Neutrophil (primary cell): ENCODE data around the gene MSI2.

Source experiments
- H3K27ac ChIP-seq: fragments of 200-600 bp; sonication (generic); 2 replicates; pipeline ENCODE4 v1.5.1; 2016; ENCODE audit warnings: mild to moderate bottlenecking, moderate library complexity
- H3K27me3 ChIP-seq: fragments of 200-600 bp; sonication (generic); 2 replicates; pipeline ENCODE4 v1.6.0; 2016; ENCODE audit warnings: mild to moderate bottlenecking
- H3K36me3 ChIP-seq: fragments of 200-600 bp; sonication (generic); 2 replicates; pipeline ENCODE4 v1.5.1; 2017
- H3K4me1 ChIP-seq, 2 experiments: fragments of 200-600 bp in 1 of 2; sonication (generic) in 1 of 2; 1 replicate in 1 of 2; 2 replicates in 1 of 2; pipeline versions ENCODE4 v1.5.1 to v1.6.1; 2013 to 2016; ENCODE audit warnings: low read depth in 1 of 2, low read length in 1 of 2, mild to moderate bottlenecking in 1 of 2, moderate library complexity in 1 of 2; ENCODE audit not compliant: control insufficient read depth in 1 of 2, insufficient read depth in 1 of 2
- H3K4me3 ChIP-seq, 2 experiments: fragments of 200-600 bp in 1 of 2; sonication (generic) in 1 of 2; 1 replicate in 1 of 2; 2 replicates in 1 of 2; pipeline ENCODE4 v1.5.1; 2013 to 2016; ENCODE audit warnings: low read depth in 1 of 2, low read length in 1 of 2, mild to moderate bottlenecking in 1 of 2, moderate library complexity in 1 of 2
- H3K9me3 ChIP-seq: fragments of 200-600 bp; sonication (generic); 2 replicates; pipeline ENCODE4 v1.5.1; 2016
- CTCF ChIP-seq: fragments of 200-600 bp; sonication (generic); IDR thresholded peaks from 2 replicates; pipeline ENCODE4 v1.5.1; 2016; ENCODE audit warnings: antibody characterized with exemption

The MSI2 gene

GRCh38 chr17:57490890-57491289, 234.6 kb downstream of the MSI2 start:
- peaks cover 0 to 6% of the 10 kb centered on the region in 2 experiments for H3K4me1 ChIP-seq
- no peak for TF ChIP-seq CTCF
- no peak overlapping the region for H3K4me3 ChIP-seq
- H3K27me3 ChIP-seq: no peaks in the 10 kb centered on the region
- H3K9me3 ChIP-seq: no peaks in the 10 kb centered on the region
- H3K36me3 ChIP-seq: no peaks in the 10 kb centered on the region
- no peak overlapping the region for H3K27ac ChIP-seq

GRCh38 chr17:57493171-57493570, 236.8 kb downstream of the MSI2 start:
- no peak overlapping the region for H3K27ac ChIP-seq
- no peaks in the 10 kb centered on the region for H3K4me1 ChIP-seq
- no peak overlapping the region for H3K4me3 ChIP-seq
- H3K36me3 ChIP-seq: no peaks in the 10 kb centered on the region
- H3K9me3 ChIP-seq: no peaks in the 10 kb centered on the region
- H3K27me3 ChIP-seq: no peaks in the 10 kb centered on the region
- no peak for TF ChIP-seq CTCF

GRCh38 chr17:57493625-57494024, 237.3 kb downstream of the MSI2 start:
- H3K9me3 ChIP-seq: no peaks in the 10 kb centered on the region
- no peak for TF ChIP-seq CTCF
- no peak overlapping the region for H3K4me3 ChIP-seq
- no peaks in the 10 kb centered on the region for H3K36me3 ChIP-seq
- H3K27ac ChIP-seq: no peak overlapping the region
- no peaks in the 10 kb centered on the region for H3K4me1 ChIP-seq
- H3K27me3 ChIP-seq: no peaks in the 10 kb centered on the region

GRCh38 chr17:57494443-57494842, 238.1 kb downstream of the MSI2 start:
- Histone ChIP-seq H3K9me3 (no peaks in the 10 kb centered on the region), H3K27ac (no peak overlapping the region), H3K27me3 (no peaks in the 10 kb centered on the region), H3K4me1 (no peaks in the 10 kb centered on the region), H3K36me3 (no peaks in the 10 kb centered on the region), H3K4me3 (no peak overlapping the region)
- no peak for TF ChIP-seq CTCF

- H3K27me3 ChIP-seq: no peaks in the 10 kb centered on the region
- H3K4me1 ChIP-seq: no peaks in the 10 kb centered on the region
- no peaks in the 10 kb centered on the region for H3K9me3 ChIP-seq
- no peaks in the 10 kb centered on the region for H3K36me3 ChIP-seq
- no peak overlapping the region for H3K4me3 ChIP-seq
- no peak for TF ChIP-seq CTCF
- H3K27ac ChIP-seq: no peak overlapping the region
Observed at GRCh38 chr17:57495771-57496170, 239.4 kb downstream of the MSI2 start.

GRCh38 chr17:57496382-57496781, 240.1 kb downstream of the MSI2 start:
- Histone ChIP-seq H3K4me3 (no peak overlapping the region), H3K9me3 (no peaks in the 10 kb centered on the region), H3K27ac (no peak overlapping the region), H3K4me1 (no peaks in the 10 kb centered on the region), H3K27me3 (no peaks in the 10 kb centered on the region), H3K36me3 (no peaks in the 10 kb centered on the region)
- TF ChIP-seq CTCF: no peak
